ENCODE data around the gene MBD5.

DNA sequence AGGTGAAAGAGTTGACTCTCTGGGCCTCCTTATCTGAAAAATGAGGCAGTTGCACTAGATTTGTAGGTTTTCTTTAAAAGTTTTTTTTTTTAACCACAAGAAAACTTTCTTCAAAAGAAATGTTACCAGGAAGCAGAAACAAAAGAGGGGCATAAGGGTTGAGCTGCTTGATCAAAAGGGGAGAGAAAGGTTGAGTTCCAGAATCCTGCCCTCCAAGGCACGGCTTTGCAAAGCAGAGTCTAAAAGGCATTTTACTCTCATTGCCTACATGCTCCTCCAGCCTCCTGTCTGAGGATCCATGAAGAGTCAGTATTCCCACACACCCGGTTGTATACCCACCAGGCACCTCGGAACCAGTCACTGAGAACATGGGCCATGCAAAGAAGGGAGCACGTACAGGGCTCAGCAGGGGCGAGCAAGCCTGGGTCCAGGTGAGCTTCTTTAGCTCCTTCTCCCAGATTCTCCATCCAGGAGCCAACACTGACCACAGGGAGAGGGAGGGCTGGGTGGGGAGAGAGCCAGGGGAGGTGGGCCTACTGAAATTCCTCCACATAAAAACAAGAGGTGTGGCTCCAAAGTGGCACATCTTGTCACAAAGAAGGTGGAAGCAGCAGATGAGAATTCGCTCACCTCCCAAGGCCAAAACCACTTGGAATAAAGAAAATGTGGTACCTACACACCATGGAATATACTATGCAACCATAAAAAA, 507.6 kb downstream of the MBD5 start:
- TF ChIP-seq POLR2A (IDR thresholded peaks at IDR 0.05), result no peak
- TF ChIP-seq, protein P1, sequence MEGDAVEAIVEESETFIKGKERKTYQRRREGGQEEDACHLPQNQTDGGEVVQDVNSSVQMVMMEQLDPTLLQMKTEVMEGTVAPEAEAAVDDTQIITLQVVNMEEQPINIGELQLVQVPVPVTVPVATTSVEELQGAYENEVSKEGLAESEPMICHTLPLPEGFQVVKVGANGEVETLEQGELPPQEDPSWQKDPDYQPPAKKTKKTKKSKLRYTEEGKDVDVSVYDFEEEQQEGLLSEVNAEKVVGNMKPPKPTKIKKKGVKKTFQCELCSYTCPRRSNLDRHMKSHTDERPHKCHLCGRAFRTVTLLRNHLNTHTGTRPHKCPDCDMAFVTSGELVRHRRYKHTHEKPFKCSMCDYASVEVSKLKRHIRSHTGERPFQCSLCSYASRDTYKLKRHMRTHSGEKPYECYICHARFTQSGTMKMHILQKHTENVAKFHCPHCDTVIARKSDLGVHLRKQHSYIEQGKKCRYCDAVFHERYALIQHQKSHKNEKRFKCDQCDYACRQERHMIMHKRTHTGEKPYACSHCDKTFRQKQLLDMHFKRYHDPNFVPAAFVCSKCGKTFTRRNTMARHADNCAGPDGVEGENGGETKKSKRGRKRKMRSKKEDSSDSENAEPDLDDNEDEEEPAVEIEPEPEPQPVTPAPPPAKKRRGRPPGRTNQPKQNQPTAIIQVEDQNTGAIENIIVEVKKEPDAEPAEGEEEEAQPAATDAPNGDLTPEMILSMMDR (IDR thresholded peaks at IDR 0.05), result no peak
